NOMO-1 (cell line): ENCODE results near the gene PHF1.
"Not testable (repeated sequence)": the region's sequence is repeated elsewhere in the genome, so short reads cannot be mapped to it uniquely, and the experiment has no call there.

Experiments
- DNase-seq, 2 experiments: peaks; one replicate each; lab custom pipeline; 2025; ENCODE audit not compliant: unreplicated experiment in 2 of 2; lab: John Stamatoyannopoulos, UW

The PHF1 gene

GRCh38 chr6:33410711-33411631 is at the start of gene PHF1:
Gene PHF1, plus strand, starts transcription at chr6:33411014. Its CDS starts 1,250 bp downstream, at chr6:33412264.
- peak; percentile 85 to 86 for DNase-seq

GRCh38 chr6:33363486-33363885 is 47.3 kb upstream of the PHF1 start:
- not testable (repeated sequence) for DNase-seq

DNA sequence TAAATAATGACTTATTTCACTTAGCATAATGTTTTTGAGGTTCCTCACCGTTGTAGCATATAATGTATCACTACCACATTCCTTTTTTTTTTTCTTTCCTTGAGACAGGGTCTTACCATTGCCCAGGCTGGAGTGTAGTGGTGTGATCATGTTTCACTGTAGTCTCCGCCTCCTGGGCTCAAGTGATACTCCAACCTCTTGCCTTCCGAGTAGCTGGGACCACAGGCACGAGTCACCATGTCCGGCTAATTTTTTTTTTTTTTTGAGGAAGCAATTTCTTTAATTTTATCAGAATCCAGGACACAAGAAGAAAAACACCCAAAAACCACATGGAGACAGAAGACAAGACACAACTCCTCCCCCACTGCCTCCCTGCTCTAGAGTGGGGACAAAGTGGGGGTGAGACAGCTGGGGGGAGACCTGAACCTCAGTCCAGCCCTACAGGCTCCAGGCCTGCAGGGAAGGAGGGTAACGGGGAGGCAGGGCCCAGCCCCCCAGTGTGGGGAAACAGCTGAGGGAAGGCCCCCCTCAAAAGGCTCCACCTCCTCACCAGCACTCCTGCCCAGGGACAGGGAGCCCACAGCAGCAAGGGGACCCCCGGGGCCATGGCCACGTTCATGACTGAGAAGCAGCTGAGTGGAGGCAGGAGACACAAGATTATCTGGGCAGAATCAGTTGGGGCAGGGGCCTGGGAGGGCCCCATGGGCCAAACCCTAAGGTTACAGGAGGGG is 46.2 kb upstream of the PHF1 start:
- DNase-seq = not testable (repeated sequence)

DNA sequence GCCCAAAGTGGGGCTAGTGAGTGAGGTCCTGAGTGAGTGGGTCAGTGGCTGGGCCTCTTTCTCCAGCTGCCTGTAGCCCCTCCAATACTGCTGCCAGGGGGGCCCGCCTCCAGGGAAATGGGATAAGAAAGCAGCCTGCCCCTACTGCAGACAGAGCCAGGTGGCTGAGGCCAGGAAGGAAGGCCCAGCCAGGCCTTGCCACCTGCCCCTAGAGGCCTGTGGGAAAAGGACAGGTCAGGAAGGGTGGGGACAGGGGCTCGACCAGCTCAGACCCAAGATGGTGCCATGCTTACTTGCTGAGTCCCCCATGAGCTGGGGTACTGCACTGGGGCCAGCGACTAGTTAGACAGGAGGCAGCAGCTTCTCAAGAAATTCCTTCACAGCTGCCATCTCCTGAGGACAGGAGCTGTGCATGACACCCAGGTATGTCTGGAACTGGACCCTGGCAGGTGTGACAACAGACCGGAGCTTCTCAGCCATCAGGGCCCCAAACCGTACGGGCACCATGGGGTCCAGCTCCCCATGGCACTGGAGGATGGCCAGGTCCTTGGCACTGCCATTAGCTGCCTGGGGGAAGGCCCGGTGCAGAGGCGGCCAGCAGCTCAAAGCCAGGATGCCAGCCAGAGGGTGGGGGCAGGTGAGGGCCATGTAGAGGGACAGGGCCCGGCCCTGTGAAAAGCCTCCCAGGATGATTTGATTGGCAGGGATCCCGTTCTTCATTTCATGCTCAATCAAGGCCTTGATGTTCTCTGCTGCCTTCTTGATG is 45.4 kb upstream of the PHF1 start:
- not testable (repeated sequence) for DNase-seq

GRCh38 chr6:33367009-33367714 is 43.7 kb upstream of the PHF1 start:
- DNase-seq = no peak

- not testable (repeated sequence) for DNase-seq
Observed at GRCh38 chr6:33367715-33368025, 43.1 kb upstream of the PHF1 start.

DNA sequence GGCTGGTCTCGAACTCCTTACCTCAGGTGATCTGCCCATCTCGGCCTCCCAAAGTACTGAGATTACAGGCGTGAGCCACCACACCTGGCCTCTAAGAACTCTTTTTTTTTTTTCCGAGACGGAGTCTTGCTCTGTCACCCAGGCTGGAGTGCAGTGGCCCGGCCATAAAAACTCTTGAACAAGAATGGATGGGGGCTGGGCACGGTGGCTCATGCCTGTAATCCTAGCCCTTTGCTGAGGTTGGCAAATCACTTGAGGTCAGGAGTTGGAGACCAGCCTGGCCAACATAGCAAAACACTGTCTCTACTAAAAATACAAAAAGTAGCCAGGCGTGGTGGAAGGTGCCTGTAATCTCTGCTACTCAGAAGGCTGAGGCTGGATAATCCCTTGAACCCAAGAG is 38.9 kb upstream of the PHF1 start:
- not testable (repeated sequence) for DNase-seq

GRCh38 chr6:33372526-33373123 is 38.2 kb upstream of the PHF1 start:
- DNase-seq = no peak

- DNase-seq = no peak
Observed at GRCh38 chr6:33373960-33374910, 36.6 kb upstream of the PHF1 start.

- peak; percentile 17 to 46 for DNase-seq
Observed at GRCh38 chr6:33375143-33375671, 35.6 kb upstream of the PHF1 start.

- DNase-seq = no peak
Observed at GRCh38 chr6:33377171-33377570, 33.6 kb upstream of the PHF1 start.

DNA sequence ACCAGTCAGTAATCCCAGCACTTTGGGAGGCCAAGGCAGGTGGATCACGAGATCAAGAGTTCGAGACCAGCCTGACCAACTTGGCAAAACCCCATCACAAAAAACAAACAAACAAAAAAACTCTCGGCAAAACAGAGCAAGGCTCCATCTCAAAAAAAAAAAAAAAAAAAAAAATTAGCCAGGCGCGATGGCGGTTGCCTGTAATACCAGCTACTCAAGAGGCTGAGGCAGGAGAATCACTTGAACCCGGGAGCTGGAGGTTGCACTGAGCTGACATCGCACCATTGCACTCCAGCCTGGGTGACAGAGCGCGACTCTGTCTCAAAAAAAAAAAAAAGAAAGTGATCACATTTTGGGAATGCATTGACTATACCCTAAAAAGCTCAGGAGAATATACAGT is 31.6 kb upstream of the PHF1 start:
- not testable (repeated sequence) for DNase-seq

- no peak for DNase-seq
Observed at GRCh38 chr6:33380272-33380981, 30.4 kb upstream of the PHF1 start.

- DNase-seq = no peak
Observed at GRCh38 chr6:33383427-33384185, 27.2 kb upstream of the PHF1 start.

GRCh38 chr6:33384581-33385020 is 26.2 kb upstream of the PHF1 start:
- DNase-seq = no peak

DNA sequence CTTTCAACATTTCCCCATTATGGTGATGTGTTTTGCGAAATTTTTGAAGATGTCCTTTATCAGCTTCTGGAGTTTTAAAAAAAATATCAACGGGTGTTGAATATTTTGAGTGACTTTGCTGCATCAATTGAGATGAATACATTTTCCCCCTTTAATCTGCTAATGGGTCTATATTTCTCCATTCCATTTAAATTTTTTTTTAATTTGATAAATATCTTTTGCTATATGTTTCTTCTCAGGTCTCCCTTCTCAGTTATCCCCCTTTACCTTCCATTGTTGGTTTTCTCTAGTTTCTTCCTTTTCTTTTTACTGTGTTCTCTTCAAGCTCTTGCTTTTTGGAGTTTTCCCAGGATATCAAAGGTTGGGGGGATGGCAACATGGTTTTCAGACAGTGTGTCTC is 20.6 kb upstream of the PHF1 start:
- DNase-seq = no peak

- no peak for DNase-seq
Observed at GRCh38 chr6:33390767-33391277, 20.0 kb upstream of the PHF1 start.
